Trophoblast cell (in vitro differentiated cells and primary cell): ENCODE data around the gene CISD3.
A peak's percentile ranks its signal among the peaks of the same experiment; 100 is the strongest.

Experiments used
- DNase-seq, 2 donors: peaks; one replicate each; pipeline ENCODE4 v3.0.0-alpha.2; 2016
- H2AFZ ChIP-seq: 2 replicates; pipeline ENCODE4 v1.6.1; 2013; ENCODE audit warnings: low read length, moderate library complexity, mild to moderate bottlenecking; ENCODE audit not compliant: insufficient read depth, poor library complexity
- H2AK5ac ChIP-seq: 2 replicates; pipeline ENCODE4 v1.6.1; 2013; ENCODE audit warnings: mild to moderate bottlenecking, low read length
- H2BK120ac ChIP-seq: 2 replicates; pipeline ENCODE4 v1.6.1; 2013; ENCODE audit warnings: low read length, mild to moderate bottlenecking, moderate library complexity; ENCODE audit not compliant: insufficient read depth, poor library complexity
- H2BK12ac ChIP-seq: 2 replicates; pipeline ENCODE4 v1.6.1; 2013; ENCODE audit warnings: mild to moderate bottlenecking, low read length, moderate library complexity
- H2BK5ac ChIP-seq: 2 replicates; pipeline ENCODE4 v1.6.1; 2013; ENCODE audit warnings: low read length, low read depth, moderate library complexity, mild to moderate bottlenecking; ENCODE audit not compliant: poor library complexity
- H3K14ac ChIP-seq: 2 replicates; pipeline ENCODE4 v1.6.1; 2013; ENCODE audit warnings: mild to moderate bottlenecking, low read length
- H3K18ac ChIP-seq: 2 replicates; pipeline ENCODE4 v1.6.1; 2013; ENCODE audit warnings: mild to moderate bottlenecking, low read length
- H3K23ac ChIP-seq: 2 replicates; pipeline ENCODE4 v1.6.1; 2013; ENCODE audit warnings: low read length
- H3K27ac ChIP-seq: 2 replicates; pipeline ENCODE4 v1.5.1; 2013; ENCODE audit warnings: low read depth, mild to moderate bottlenecking, inconsistent platforms, low read length, moderate library complexity
- H3K27me3 ChIP-seq: 2 replicates; pipeline ENCODE4 v1.6.1; 2013; ENCODE audit warnings: inconsistent platforms, mild to moderate bottlenecking, low read length, moderate library complexity; ENCODE audit not compliant: insufficient read depth
- H3K36me3 ChIP-seq, 2 experiments: 1 replicate in 1 of 2; 2 replicates in 1 of 2; pipeline ENCODE4 v1.6.1; 2013; ENCODE audit warnings: low read length in 2 of 2, mild to moderate bottlenecking in 2 of 2, moderate library complexity in 1 of 2; ENCODE audit not compliant: insufficient read depth in 2 of 2, control insufficient read depth in 1 of 2
- H3K4ac ChIP-seq: 2 replicates; pipeline ENCODE4 v1.6.1; 2013; ENCODE audit warnings: low read depth, mild to moderate bottlenecking, low read length, moderate library complexity
- H3K4me1 ChIP-seq, 2 experiments: 1 replicate in 1 of 2; 2 replicates in 1 of 2; pipeline ENCODE4 v1.6.1; 2013; ENCODE audit warnings: low read length in 2 of 2, mild to moderate bottlenecking in 2 of 2, moderate library complexity in 1 of 2; ENCODE audit not compliant: insufficient read depth in 2 of 2, control insufficient read depth in 1 of 2
- H3K4me2 ChIP-seq: 2 replicates; pipeline ENCODE4 v1.6.1; 2013; ENCODE audit warnings: inconsistent platforms, mild to moderate bottlenecking, low read length, moderate library complexity
- H3K4me3 ChIP-seq: 2 replicates; pipeline ENCODE4 v1.5.1; 2013; ENCODE audit warnings: mild to moderate bottlenecking, low read depth, low read length, inconsistent platforms
- H3K79me1 ChIP-seq: one replicate; pipeline ENCODE4 v1.6.1; 2013; ENCODE audit warnings: low read length
- H3K79me2 ChIP-seq: 2 replicates; pipeline ENCODE4 v1.6.1; 2013; ENCODE audit warnings: low read length, mild to moderate bottlenecking; ENCODE audit not compliant: control insufficient read depth, insufficient read depth, poor library complexity
- H3K9ac ChIP-seq: 2 replicates; pipeline ENCODE4 v1.6.1; 2013; ENCODE audit warnings: mild to moderate bottlenecking, low read length
- H3K9me3 ChIP-seq: 2 replicates; pipeline ENCODE4 v1.6.1; 2013; ENCODE audit warnings: low read depth, mild to moderate bottlenecking, control low read depth, inconsistent platforms, low read length; ENCODE audit not compliant: insufficient read depth
- H4K12ac ChIP-seq: 2 replicates; pipeline ENCODE4 v1.6.1; 2013; ENCODE audit warnings: low read depth, mild to moderate bottlenecking, low read length, moderate library complexity
- H4K8ac ChIP-seq: 2 replicates; pipeline ENCODE4 v1.6.1; 2013; ENCODE audit warnings: low read depth, mild to moderate bottlenecking, low read length, moderate library complexity
- H4K91ac ChIP-seq: one replicate; pipeline ENCODE4 v1.6.1; 2013; ENCODE audit warnings: low read depth, mild to moderate bottlenecking, low read length, moderate library complexity
- WGBS: extraction: QIAGEN DNeasy Blood & Tissue Kit; methylation state at CpG from one replicate; pipeline ENCODE4 v1.1.7; 2013; ENCODE audit warnings: missing lambda C conversion rate; ENCODE audit not compliant: insufficient read length, insufficient coverage; ENCODE audit errors: extremely low coverage; 5-methylcytosine and 5-hydroxymethylcytosine counted together

The CISD3 gene

DNA sequence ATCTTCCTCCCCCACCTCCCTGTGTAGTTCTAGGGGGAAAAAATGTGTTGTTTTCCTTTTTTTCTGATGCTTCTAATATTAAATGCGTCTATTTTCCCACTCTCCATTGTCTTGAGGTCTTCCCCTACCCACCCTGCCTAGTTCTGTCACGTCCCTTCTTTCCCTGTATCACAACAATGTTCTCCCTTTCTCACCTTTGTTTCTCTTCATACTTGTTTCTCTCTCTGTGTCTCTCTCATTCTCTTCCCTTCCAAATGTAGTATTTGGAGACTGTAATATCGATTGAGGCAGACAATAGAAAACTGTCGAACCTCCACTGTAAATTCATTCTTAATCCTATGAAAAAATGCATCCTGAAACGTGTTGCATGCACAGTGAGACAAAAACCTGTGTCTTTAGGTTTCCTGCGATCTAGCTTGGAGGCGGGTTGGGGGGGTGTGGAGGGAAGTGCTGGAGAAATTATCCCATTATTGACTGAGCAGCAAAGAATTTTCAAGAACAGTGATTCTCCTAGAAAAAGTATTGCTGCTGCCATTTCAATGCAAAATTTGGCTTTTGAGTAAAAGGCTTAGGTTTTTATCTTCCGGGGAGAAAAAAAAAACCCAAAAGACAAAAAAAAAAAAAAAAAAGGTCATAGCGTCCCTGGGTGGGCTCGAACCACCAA, 21.1 kb downstream of the CISD3 start:
- H4K12ac ChIP-seq = no peak overlapping the region
- H2AFZ ChIP-seq = no peak overlapping the region
- no peak overlapping the region for H3K9ac ChIP-seq
- H3K4me1 ChIP-seq = peaks cover 12 to 19% of the 10 kb centered on the region in 2 experiments
- H2BK12ac ChIP-seq = no peak overlapping the region
- DNase-seq = no peak
- no peak overlapping the region for H2AK5ac ChIP-seq
- H2BK5ac ChIP-seq = no peak overlapping the region
- no peak overlapping the region for H3K27ac ChIP-seq
- peaks cover 30% of the 10 kb centered on the region for H3K79me1 ChIP-seq
- no peak overlapping the region for H3K18ac ChIP-seq
- no peaks in the 10 kb centered on the region for H3K9me3 ChIP-seq
- H3K79me2 ChIP-seq = peaks cover 32% of the 10 kb centered on the region
- no CpG with 5 or more reads among the region's 10 CpGs for WGBS
- H3K4me3 ChIP-seq = no peak overlapping the region
- H4K91ac ChIP-seq = no peak overlapping the region
- H3K36me3 ChIP-seq = peaks cover 17 to 20% of the 10 kb centered on the region in 2 experiments
- no peak overlapping the region for H3K4ac ChIP-seq
- no peak overlapping the region for H3K23ac ChIP-seq
- no peak overlapping the region for H4K8ac ChIP-seq
- H3K14ac ChIP-seq = no peak overlapping the region
- no peak overlapping the region for H2BK120ac ChIP-seq
- H3K27me3 ChIP-seq = no peaks in the 10 kb centered on the region
- peak overlapping the region; percentile 89 for H3K4me2 ChIP-seq

DNA sequence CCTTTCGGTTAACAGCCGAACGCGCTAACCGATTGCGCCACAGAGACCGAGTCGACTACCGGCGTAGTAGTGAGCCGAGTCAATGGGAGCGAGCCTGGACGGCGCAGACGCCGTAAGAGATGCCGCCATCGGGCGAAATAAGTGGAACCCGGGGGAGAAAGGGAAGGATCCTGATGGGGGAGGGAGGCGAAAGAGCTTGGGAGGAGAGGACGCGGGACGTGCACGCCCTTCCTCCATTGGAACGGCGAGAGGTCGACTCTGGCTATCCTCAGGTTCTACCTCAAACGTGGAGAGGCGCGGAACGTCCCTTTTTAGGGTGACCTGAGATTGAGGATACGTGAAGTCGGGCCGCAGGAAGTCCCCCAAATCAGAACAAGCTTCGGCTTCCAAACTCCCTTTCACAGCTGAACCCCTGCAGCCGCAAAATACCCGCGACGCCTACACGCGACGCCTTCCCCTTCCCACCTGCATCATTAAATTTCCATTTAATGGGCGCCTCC, 21.7 kb downstream of the CISD3 start:
- Histone ChIP-seq H3K9me3 (no peaks in the 10 kb centered on the region), H2BK12ac (no peak overlapping the region), H3K4me3 (peak overlapping the region; percentile 89), H2AFZ (peak overlapping the region; percentile 67), H3K27me3 (no peaks in the 10 kb centered on the region), H3K23ac (no peak overlapping the region), H2BK5ac (no peak overlapping the region), H3K9ac (peak overlapping the region; percentile 42), H4K8ac (peak overlapping the region; percentile 30), H3K4ac (no peak overlapping the region), H4K91ac (no peak overlapping the region), H3K4me1 (peaks cover 8 to 13% of the 10 kb centered on the region in 2 experiments), H3K79me1 (peaks cover 30% of the 10 kb centered on the region), H2AK5ac (no peak overlapping the region), H4K12ac (no peak overlapping the region), H3K18ac (no peak overlapping the region), H3K36me3 (peaks cover 20 to 23% of the 10 kb centered on the region in 2 experiments), H3K79me2 (peaks cover 27% of the 10 kb centered on the region), H3K27ac (peak overlapping the region; percentile 28), H2BK120ac (no peak overlapping the region), H3K14ac (peak overlapping the region; percentile 12), H3K4me2 (peak overlapping the region; percentile 94)
- peak; percentile 77 to 88 for DNase-seq
- WGBS = no CpG with 5 or more reads among the region's 44 CpGs

GRCh38 chr17:38752308-38753070, 22.3 kb downstream of the CISD3 start, which contains the start of gene PSMB3:
Gene PSMB3, plus strand, starts transcription at chr17:38752741. Its CDS starts 86 bp downstream, at chr17:38752827.
- Histone ChIP-seq H3K79me1 (peaks cover 30% of the 10 kb centered on the region), H3K27me3 (no peaks in the 10 kb centered on the region), H4K91ac (peak within 1 kb of the TSS; percentile 68), H3K9me3 (no peaks in the 10 kb centered on the region), H2BK5ac (peak within 1 kb of the TSS; percentile 32), H3K4me2 (peak within 1 kb of the TSS; percentile 94), H4K8ac (peak within 1 kb of the TSS; percentile 90), H4K12ac (peak within 1 kb of the TSS; percentile 68), H3K4me1 (peaks cover 7 to 11% of the 10 kb centered on the region in 2 experiments), H3K4ac (peak within 1 kb of the TSS; percentile 66), H2BK120ac (peak within 1 kb of the TSS; percentile 63), H3K36me3 (peaks cover 20 to 25% of the 10 kb centered on the region in 2 experiments), H2BK12ac (no peak within 1 kb of the TSS), H3K79me2 (peaks cover 22% of the 10 kb centered on the region), H3K27ac (peak within 1 kb of the TSS; percentile 38), H3K18ac (peak within 1 kb of the TSS; percentile 42), H2AFZ (peak within 1 kb of the TSS; percentile 67), H2AK5ac (peak within 1 kb of the TSS; percentile 67), H3K4me3 (peak within 1 kb of the TSS; percentile 94), H3K9ac (peak within 1 kb of the TSS; percentile 98), H3K23ac (no peak within 1 kb of the TSS), H3K14ac (peak within 1 kb of the TSS; percentile 79)
- DNase-seq = peak; percentile 100
- WGBS = no CpG with 5 or more reads among the region's 44 CpGs

DNA sequence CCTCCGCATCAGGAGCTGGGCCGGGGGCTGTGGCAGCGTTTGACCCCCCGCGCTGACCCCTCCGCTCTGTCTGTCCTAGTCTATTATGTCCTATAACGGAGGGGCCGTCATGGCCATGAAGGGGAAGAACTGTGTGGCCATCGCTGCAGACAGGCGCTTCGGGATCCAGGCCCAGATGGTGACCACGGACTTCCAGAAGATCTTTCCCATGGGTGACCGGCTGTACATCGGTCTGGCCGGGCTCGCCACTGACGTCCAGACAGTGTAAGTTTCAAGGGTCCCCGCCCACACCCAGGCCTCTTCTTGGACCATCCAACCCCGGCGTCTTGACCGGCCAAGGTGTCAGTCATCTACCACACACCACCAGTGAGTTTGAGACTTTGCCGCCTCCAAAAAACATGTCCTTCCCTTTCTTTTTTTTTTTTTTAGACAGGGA, 22.9 kb downstream of the CISD3 start:
- peak overlapping the region; percentile 66 for H3K4ac ChIP-seq
- H3K4me3 ChIP-seq = peak overlapping the region; percentile 94
- H2AFZ ChIP-seq = peak overlapping the region; percentile 60
- H2BK12ac ChIP-seq = no peak overlapping the region
- no peak overlapping the region for H3K23ac ChIP-seq
- peak overlapping the region; percentile 63 for H2BK120ac ChIP-seq
- peak overlapping the region; percentile 32 for H2BK5ac ChIP-seq
- H3K4me1 ChIP-seq = peaks cover 7 to 11% of the 10 kb centered on the region in 2 experiments
- H3K9ac ChIP-seq = peak overlapping the region; percentile 98
- H3K79me1 ChIP-seq = peaks cover 24% of the 10 kb centered on the region
- no peaks in the 10 kb centered on the region for H3K27me3 ChIP-seq
- peak overlapping the region; percentile 68 for H4K91ac ChIP-seq
- H2AK5ac ChIP-seq = peak overlapping the region; percentile 67
- H3K4me2 ChIP-seq = peak overlapping the region; percentile 83
- H3K27ac ChIP-seq = peak overlapping the region; percentile 38
- no peaks in the 10 kb centered on the region for H3K9me3 ChIP-seq
- peak overlapping the region; percentile 68 for H4K12ac ChIP-seq
- peak overlapping the region; percentile 90 for H4K8ac ChIP-seq
- peak overlapping the region; percentile 42 for H3K18ac ChIP-seq
- no peak for DNase-seq
- WGBS = no CpG with 5 or more reads among the region's 22 CpGs
- peaks cover 22 to 29% of the 10 kb centered on the region in 2 experiments for H3K36me3 ChIP-seq
- peaks cover 17% of the 10 kb centered on the region for H3K79me2 ChIP-seq
- H3K14ac ChIP-seq = peak overlapping the region; percentile 79
